NOMO-1 (cell line): ENCODE data around the gene FAM161A.
"Not testable (repeated sequence)": the region's sequence is repeated elsewhere in the genome, so short reads cannot be mapped to it uniquely, and the experiment has no call there.

Experiments used
- DNase-seq, 2 experiments: peaks; one replicate each; lab custom pipeline; 2025; ENCODE audit not compliant: unreplicated experiment in 2 of 2; lab: John Stamatoyannopoulos, UW

FAM161A gene

GRCh38 chr2:61853847-61854563, at the start of gene FAM161A:
TSS of gene FAM161A (minus strand) at chr2:61854060. CDS start at chr2:61854041, 19 bp downstream.
- DNase-seq: peak; percentile 69 to 80

GRCh38 chr2:61900281-61900680, 46.4 kb upstream of the FAM161A start:
- no peak for DNase-seq

- no peak for DNase-seq
Measured at GRCh38 chr2:61898810-61899209, 45.0 kb upstream of the FAM161A start.

GRCh38 chr2:61888267-61889055, 34.6 kb upstream of the FAM161A start, which contains the start of gene CCT4:
TSS of gene CCT4 (minus strand) at chr2:61888656. CDS start at chr2:61888507, 149 bp downstream.
- peak; percentile 79 to 89 for DNase-seq

GRCh38 chr2:61887717-61888266, 33.9 kb upstream of the FAM161A start:
- DNase-seq: peak in 1 of 2 experiments; percentile 43

- no peak for DNase-seq
Measured at GRCh38 chr2:61885896-61886603, 32.2 kb upstream of the FAM161A start.

GRCh38 chr2:61882850-61883249, 29.0 kb upstream of the FAM161A start:
- no peak for DNase-seq

GRCh38 chr2:61879351-61879750, 25.5 kb upstream of the FAM161A start:
- not testable (repeated sequence) for DNase-seq

- no peak for DNase-seq
Measured at GRCh38 chr2:61878761-61879160, 24.9 kb upstream of the FAM161A start.

- DNase-seq: no peak
Measured at GRCh38 chr2:61877571-61878245, 23.8 kb upstream of the FAM161A start.

- no peak for DNase-seq
Measured at GRCh38 chr2:61876400-61876799, 22.5 kb upstream of the FAM161A start.

GRCh38 chr2:61866482-61867089, 12.7 kb upstream of the FAM161A start:
- DNase-seq: not testable (repeated sequence)

GRCh38 chr2:61862085-61862484, 8.2 kb upstream of the FAM161A start:
- no peak for DNase-seq

GRCh38 chr2:61857224-61857623, 3.4 kb upstream of the FAM161A start:
- no peak for DNase-seq

- no peak for DNase-seq
Measured at GRCh38 chr2:61855318-61855613, 1.4 kb upstream of the FAM161A start.

GRCh38 chr2:61854564-61855317, 881 bp upstream of the FAM161A start:
- DNase-seq: peak; percentile 88 to 97

- peak in 1 of 2 experiments; percentile 32 for DNase-seq
Measured at GRCh38 chr2:61853086-61853846, 594 bp downstream of the FAM161A start.

GRCh38 chr2:61851270-61851669, 2.6 kb downstream of the FAM161A start:
- DNase-seq: not testable (repeated sequence)

- no peak for DNase-seq
Measured at GRCh38 chr2:61845320-61845719, 8.5 kb downstream of the FAM161A start.
